ENCODE results near the gene EPHA2. TPM values are rescaled to one million over a fixed set of nuclear protein-coding genes. Genes with fewer than 3 reads are reported as not detected.

EPHA2 gene
- total RNA-seq: 125 and 141 TPM in 2 replicates
- polyA plus RNA-seq: 147 and 169 TPM in 2 replicates
- polyA plus RNA-seq (2011; cell fraction: cytosol; rRNA removed): 95.2 and 120 TPM in 2 replicates
- 126 and 152 TPM in 2 replicates for polyA plus RNA-seq (2011; cell fraction: nucleus; rRNA removed)
- 107 and 115 TPM in 2 replicates for polyA plus RNA-seq (2012)
- 132 and 164 TPM in 2 replicates for polyA minus RNA-seq
- 42.6 TPM for polyA minus RNA-seq (2011; cell fraction: cytosol; rRNA and poly(A)+ RNA removed)
- polyA minus RNA-seq (2011; cell fraction: nucleus; rRNA and poly(A)+ RNA removed): 47.6 and 68.5 TPM in 2 replicates
- Bru-seq, nascent RNA: percentile 77 among the genes with signal in this experiment
- percentile 92 among the genes with signal in this experiment for BruChase-seq, experiment 1, labeled RNA remaining after a 6-hour chase
- BruChase-seq, experiment 2, labeled RNA remaining after a 2-hour chase: percentile 93 among the genes with signal in this experiment
- long read RNA-seq, transcript EPHA2-201 (17 exons, 3,964 nt): major isoform, 25 of 173 reads
- long read RNA-seq, partial matches to known transcripts: 115 of 173 reads
- long read RNA-seq, other reads (novel, unspliced or antisense): 33 of 173 reads

GRCh38 chr1:16155537-16156410 is at the start of gene EPHA2:
TSS of gene EPHA2 (minus strand) at chr1:16156069. CDS start at chr1:16155932, 137 bp downstream.
- H3K27ac ChIP-seq (ENCODE audit: insufficient read depth, low read depth, low read length): peak within 1 kb of the TSS; percentile 84
- TF ChIP-seq POLR2A (IDR thresholded peaks at IDR 0.05; ENCODE audit: low read depth, low read length) (peak; percentile 99), EZH2 (IDR thresholded peaks at IDR 0.05; ENCODE audit: borderline replicate concordance, low read depth, low read length, severe bottlenecking) (no peak), POLR2AphosphoS5 (IDR thresholded peaks at IDR 0.05; ENCODE audit: insufficient read depth, low read depth, low read length) (peak; percentile 99), MYC (IDR thresholded peaks at IDR 0.05; ENCODE audit: low read depth, low read length) (no peak), CTCF (IDR thresholded peaks at IDR 0.05; ENCODE audit: extremely low read depth in 1 of 2, insufficient read depth in 1 of 2, low read depth in 1 of 2, low read length in 2 of 2) (no peak), MAX (IDR thresholded peaks at IDR 0.05; ENCODE audit: insufficient read depth, insufficient read length) (no peak), FOS (IDR thresholded peaks at IDR 0.05; ENCODE audit: borderline replicate concordance, insufficient read depth, low read length) (peak; percentile 9)
- no peaks in the 10 kb centered on the region for H3K27me3 ChIP-seq (ENCODE audit: control insufficient read depth in 2 of 2, insufficient read depth in 2 of 2, low read length in 2 of 2)
- H3K79me2 ChIP-seq (ENCODE audit: control insufficient read depth, insufficient read depth, low read length): peaks cover 60% of the 10 kb centered on the region
- peaks cover 0 to under 1% of the 10 kb centered on the region in 2 experiments for H3K36me3 ChIP-seq (ENCODE audit: control insufficient read depth in 2 of 2, extremely low read depth in 1 of 2, insufficient read depth in 2 of 2, low read length in 2 of 2)
- peaks cover 42% of the 10 kb centered on the region for H3K4me1 ChIP-seq (ENCODE audit: control insufficient read depth, extremely low read depth, insufficient read depth, low read length)
- FAIRE-seq (peak; percentile 97), DNase-seq (ENCODE audit: low read depth, low spot score) (peak; percentile 90)
- H3K4me2 ChIP-seq (ENCODE audit: insufficient read depth, low read length): peak within 1 kb of the TSS; percentile 95
- H3K9me3 ChIP-seq (replicated peaks; ENCODE audit: control insufficient read depth, insufficient read depth, low read length): no peaks in the 10 kb centered on the region
- ChIA-PET CTCF (interaction anchor here (1.1 to 7.9 kb wide), 11 partner anchors 9 to 82 kb away, joined by 3 to 154 read pairs (median 6); partner anchors contain the start of gene FAM131C), POLR2A (interaction anchor here (0.6 to 3.9 kb wide), 10 partner anchors 9 to 207 kb away, joined by 3 to 22 read pairs (median 6); no protein-coding TSS in a partner anchor)
- intact Hi-C loops (cut with micrococcal nuclease): loop anchor here (1.0 kb wide), 5 partner anchors 9 to 73 kb away; no protein-coding TSS in a partner anchor
- no peaks in the 10 kb centered on the region for H4K20me1 ChIP-seq (replicated peaks; ENCODE audit: control insufficient read depth, extremely low read depth, insufficient read depth, low read length)
- peak within 1 kb of the TSS; percentile 82 for H2AFZ ChIP-seq (ENCODE audit: low read depth, low read length)
- BruUV-seq (replicated peaks): TSS peak; percentile 12
- peak within 1 kb of the TSS; percentile 89 for H3K9ac ChIP-seq (replicated peaks; ENCODE audit: extremely low read depth, insufficient read depth, low read length)
- dilution Hi-C loops (cut with MboI; ENCODE audit: extremely low pct_ligation_motif_present, low sequenced_read_pairs): no loop called here
- no peaks in the 10 kb centered on the region for H3K9me1 ChIP-seq (replicated peaks; ENCODE audit: control insufficient read depth, extremely low read depth, insufficient read depth, low read length)
- peak within 1 kb of the TSS; percentile 65 to 88 (median 87) for H3K4me3 ChIP-seq (replicated peaks in 1 of 3; ENCODE audit: insufficient read depth in 1 of 3, low read depth in 1 of 3, low read length in 3 of 3)

All from endothelial cell of umbilical vein (primary cell).